GM18511 (cell line): Measurements from ENCODE around the gene DDI2.

Source experiments
- ATAC-seq: cut with Tn5 transposase; IDR thresholded peaks from one replicate; pipeline ENCODE4 v1.9.1; 2021; ENCODE audit warnings: mild to moderate bottlenecking, moderate library complexity; ENCODE audit not compliant: unreplicated experiment

The DDI2 gene

DNA sequence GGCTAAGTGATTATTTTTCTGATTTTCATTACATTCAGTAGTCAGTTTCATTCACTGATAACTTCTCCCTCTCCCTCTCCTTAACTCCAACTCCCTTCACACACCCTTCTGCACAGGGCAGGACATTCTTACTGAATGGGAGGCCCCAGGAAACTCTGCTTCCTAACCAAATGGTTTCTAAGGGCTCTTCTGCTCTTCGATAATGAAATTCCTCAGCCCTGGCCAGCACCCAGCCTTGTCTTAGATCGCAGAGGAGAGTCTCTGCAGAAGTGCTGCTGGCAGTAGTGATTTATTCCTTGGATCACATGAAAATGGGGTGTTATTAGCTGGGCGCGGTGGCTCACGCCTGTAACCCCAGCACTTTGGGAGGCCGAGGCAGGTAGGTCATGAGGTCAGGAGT lies 83.2 kb downstream of the DDI2 start:
- ATAC-seq: no peak

DNA sequence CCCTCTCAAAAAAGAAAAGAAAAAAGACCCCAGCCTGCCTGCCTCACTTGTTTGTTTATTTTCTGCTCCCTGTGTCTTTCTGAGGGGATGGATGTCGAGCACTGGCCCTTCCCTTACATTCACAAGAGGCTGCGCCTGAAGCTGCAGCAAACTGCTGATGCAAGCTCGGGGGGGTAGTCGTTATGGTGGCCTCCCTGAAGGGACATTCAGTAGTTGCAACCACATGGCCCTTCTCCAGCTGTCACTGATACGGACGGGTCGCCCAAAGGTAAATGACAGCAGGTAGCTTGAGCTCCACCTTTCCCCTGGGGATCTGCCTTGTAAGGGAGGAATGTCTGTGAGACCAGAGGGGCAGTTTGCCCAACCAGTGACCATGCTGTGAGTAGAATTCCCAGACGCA lies 84.5 kb downstream of the DDI2 start:
- no peak for ATAC-seq

DNA sequence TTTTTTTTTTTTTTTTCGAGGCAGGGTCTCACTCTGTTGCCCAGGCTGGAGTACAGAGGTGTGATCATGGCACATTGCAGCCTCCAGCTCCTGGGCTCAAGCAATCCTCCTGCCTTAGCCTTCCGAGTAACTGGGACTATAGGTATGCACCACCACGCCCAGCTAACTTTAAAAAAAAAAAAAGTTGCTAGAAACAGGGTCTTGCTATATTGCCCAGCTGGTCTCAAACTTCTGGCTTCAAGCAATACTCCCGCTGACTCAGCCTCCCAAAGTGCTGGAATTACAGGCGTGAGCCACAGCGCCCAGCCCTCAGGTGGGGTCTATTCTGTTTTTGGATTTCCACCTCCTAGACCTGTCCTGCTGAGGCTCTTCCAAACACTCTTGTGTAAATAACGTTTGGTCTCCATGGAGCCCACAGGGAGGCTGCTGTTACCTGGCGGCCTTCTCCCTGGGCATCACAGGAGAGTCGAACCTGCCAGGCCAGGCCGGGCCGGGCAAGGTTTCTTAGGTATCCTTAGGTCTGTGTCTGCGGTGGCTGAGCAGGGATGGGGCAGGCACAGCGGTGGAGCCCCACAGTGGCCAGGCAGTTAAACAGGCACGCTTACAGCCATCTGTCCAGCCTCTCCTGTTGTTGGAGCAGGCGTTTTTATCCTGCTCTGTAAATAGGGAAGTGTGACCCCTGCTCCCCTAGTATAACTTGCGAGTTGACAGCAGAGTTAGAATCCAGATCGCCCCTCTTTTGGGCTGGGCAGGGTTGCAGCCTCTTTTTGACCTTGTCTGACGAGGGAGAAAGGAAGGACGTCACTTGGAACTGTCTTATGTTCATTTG lies 85.7 kb downstream of the DDI2 start:
- no peak for ATAC-seq

DNA sequence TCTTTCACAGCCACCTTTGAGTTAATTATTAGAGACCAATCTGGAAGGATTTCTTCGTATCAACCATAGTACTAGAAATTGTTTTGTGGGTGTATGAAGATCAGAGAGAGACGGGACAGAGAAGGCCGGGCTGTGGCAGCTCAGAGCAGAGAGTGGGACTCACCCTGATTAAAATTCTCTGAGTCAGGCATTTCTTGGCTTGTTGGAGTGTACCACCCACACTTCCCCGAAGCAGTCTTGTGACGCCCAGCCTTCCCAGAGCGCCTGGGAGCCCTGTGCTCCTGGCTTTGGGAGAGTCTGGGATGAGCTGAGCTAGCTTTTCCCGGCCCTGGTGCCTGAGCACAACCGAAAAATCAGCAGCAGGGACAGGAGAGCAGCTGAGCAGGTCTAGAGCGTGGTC lies 86.3 kb downstream of the DDI2 start:
- ATAC-seq: no peak

DNA sequence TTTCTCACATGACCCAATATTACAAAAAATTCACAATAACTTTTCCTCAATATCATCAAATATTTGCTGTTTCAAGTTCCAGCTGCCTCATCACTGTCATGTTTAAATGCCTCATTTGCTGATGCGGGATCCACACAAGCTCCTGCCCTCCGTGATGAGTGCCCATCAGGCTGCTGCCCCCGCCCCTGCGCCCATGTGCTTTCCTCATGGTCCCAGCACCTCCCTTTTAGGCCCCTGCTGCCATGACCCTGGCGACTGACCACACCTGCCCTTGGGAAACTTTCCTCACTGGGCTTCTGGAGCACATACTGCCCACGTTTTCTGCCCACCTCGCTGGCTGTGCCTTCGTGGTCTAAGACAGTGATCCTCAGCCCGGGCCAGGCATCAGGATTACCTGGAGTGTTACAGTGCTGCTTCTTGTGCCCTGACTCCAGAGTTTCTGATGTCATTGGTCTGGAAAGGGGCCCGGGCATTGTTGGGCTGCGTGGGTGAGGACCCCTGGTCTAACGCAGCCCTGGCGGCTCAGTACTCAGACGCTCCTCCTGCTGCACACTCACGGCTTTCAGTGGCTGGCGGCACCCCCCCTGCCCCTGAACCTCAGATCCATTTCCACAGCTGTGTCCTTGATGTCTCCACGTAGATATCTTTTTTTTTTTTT lies 87.4 kb downstream of the DDI2 start:
- ATAC-seq: no peak

DNA sequence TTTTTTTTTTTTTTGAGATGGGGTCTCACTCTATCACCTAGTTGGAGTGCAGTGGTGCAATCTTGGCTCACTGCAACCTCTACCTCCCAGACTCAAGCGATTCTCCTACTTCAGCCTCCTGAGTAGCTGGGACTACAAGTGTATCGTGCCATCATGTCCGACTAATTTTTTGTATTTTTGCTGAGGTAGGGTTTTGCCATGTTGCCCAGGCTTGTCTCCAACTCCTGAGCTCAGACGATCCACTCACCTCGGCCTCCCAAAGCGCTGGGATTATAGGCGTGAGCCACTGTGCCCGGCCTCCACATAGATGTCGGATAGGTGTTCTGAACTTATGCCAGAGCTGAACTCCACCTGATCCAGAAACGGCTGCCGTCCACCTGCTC lies 87.9 kb downstream of the DDI2 start:
- no peak for ATAC-seq

DNA sequence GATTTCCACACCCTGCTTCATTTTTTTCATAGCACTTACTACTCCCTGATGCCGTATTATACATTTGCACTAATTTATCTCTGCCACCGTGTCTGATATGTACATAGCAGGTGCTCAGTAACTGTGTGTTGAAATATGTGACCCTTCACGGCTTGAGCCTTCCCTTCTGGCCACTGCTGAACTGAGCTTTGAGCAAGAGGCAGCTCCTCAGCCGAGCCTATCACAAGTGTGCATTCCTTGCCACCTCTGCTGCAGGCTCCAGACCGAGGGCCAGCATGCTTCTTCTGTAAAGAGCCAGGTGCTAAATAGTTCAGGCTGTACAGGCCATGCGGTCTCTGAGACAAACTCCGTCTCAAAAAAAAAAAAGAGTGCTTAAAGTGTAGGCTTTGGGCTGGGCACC lies 89.5 kb downstream of the DDI2 start:
- ATAC-seq: no peak

DNA sequence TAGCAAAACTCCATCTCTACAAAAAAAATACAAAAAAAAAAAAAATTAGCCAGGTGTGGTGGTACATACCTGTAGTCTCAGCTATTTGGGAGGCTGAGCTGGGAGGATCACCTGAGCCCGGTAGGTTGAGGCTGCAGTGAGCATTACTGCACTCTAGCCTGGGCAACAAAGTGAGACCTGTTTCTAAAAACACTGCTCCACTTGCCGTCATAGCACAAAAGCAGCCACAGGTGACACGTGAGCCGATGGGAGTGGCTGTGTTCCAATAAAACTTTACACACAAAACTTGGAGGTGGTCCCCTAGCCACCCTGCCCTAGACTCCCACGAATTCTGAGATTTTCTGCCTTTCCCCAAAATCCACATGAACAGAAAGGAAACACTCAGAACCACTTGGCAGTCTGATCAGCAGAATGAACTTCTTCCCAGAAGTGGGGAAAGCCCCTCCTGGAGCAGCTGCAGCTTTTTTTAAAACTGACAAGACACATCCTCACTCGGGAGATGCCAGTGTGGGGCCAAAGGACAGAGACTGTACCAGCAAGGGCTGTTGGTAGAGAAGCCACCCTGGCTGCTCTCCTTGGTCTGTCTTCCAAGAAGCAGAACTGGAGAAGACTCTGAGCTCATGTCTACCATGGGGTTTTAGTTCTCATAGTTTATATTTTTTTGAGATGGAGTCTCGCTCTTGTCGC lies 90.1 kb downstream of the DDI2 start:
- no peak for ATAC-seq

DNA sequence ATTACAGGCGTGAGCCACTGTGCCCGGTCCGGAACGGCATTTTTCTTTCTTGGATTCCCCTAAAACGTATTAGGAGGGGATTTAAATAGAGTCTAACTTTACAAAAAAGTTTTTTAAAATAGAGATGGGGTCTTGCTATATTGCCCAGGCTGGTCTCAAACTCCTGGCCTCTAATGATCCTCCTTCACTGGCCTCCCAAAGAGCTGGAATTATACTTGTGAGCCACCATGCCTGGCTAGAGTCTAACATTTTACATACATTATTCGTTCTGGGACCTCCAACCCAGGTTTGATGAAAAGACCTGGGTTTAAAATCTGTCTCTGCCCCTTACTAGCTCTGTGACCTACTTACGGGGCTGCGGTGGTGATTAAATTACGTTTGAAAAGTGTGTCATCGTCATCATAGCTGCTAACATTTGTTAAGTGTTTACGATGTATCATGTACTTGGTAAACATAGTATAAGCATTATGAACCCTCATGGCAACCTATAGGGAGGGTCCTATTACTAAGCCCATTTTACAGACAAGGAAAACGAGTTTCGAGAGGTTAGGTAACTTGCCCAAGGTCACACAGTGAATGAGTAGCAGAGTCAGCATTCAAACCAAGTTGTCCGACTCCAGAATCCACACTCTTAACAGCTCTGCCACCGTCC lies 91.4 kb downstream of the DDI2 start:
- no peak for ATAC-seq

DNA sequence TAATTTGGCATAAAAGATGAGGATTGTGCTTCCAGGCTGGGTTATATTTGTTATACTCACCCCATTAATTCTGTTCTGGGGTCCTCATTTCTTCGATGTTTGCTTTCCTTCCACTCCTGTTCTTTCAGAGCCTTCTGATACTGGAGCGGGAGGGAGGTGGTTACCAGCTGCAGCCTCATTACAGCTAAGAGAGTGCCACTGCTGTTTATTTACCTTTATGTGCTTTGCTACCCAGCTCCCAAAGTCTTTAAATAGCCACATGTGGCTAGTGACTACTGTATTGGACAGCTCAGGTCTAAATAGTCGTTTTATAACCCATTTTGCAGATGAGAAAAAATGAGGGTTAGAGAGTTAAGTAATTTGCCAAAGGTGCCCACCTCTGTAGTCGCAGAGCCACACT lies 92.0 kb downstream of the DDI2 start:
- no peak for ATAC-seq

DNA sequence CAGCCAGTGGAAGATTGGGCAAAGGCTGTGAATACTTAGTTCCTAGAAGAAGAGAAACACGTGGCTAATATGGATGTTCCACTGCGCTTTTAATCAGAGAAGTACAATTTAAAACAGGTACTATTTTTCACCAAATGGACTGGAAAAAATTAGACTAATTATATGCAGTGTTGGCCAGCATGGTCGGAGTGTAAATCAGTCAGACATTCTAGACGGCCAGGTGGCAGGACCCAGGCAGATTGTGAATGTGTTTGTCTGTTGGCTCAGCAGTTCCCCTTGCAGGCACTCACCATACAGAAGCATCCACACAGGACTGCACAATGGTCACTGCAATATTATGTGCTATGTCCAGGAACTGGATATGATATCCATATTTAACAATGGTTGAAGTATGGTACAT lies 94.9 kb downstream of the DDI2 start:
- no peak for ATAC-seq

DNA sequence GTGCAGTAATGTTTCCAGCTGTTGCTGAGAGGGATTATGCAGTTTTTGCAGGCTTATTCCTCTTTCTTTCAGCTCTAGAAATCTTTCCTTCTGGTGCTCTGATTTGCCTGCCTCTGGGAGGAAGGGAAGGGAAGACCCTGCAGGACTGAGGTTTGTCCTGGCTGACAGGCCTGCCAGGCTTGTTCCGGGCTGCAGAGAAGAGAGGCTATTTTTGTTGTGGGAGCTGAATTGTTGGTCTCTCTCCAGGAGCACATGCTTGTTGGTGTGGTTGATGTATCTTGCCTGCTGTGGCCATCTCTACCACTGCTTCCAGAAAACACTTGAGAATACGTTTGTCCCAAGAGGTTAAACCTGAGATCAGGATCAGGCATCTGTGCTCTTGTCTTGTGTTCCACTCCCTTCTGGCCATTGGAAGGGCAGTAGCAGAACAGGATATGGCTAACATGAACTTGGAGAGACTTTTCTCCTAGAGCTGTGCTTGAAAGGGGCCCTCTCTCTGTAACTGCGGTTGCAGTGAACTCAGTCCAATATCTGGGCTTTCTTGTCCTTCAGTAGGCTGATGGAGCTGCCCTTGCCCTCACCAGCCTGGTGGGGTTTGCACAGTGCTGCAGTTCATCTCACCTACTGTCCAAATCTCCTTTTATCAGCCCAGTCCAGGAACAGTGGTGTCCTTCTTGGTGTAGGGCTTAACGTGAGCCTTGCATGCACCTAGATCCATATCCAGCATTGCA lies 97.3 kb downstream of the DDI2 start:
- ATAC-seq: no peak

DNA sequence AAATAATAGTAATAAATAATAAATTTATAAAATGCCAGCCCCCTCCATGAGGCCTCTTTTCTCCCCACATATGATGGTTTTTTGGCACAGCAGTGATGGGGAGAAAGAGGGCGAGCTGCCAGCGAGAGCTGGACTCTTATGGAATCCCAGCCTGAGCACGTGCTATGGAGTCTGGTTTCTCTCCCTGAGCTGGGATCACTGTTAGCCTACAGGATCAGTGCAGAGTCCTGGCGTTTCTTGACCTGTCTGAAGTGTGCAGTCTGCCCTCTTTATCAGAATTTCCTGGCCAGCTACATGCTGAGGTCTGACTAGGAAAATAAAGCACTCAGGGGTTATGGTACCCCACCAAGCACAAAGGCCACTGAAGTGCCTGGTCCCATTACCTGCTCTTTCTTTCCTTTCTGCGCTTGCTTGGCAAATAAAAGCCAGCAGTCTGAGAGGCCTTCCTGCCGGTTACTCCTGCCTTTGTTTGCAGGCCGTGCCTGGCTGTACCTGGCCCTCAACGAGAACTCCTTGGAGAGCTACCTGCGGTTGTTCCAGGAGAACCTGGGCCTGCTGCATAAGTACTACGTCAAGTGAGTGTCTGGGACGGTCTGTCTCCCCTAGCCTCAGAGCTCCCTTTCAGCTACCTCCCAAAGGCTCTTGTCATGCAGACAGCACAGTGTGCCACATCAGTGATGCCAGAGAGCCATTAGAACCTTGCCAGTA lies 100.3 kb downstream of the DDI2 start:
- no peak for ATAC-seq

DNA sequence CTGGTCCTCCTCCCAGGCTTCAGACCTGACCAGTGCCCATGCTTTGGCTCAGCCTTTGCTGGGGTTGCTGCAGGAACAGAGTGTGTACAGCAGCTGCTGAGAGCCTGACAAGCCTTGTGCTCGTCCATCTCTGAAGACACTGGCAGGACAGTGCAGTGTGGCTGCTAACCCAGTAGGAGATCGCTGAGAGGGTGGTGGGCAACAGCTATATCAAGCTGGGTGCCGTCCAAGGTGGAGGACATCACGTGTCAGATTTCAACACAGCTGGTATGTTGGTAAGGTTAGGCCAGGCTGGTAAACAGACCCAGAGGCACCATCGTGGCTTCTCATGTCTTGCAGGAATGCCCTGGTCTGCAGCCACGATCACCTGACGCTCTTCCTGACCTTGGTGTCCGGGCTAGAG lies 100.9 kb downstream of the DDI2 start:
- no peak for ATAC-seq
